ENCODE data around the gene EXOC4.

Gene EXOC4

GRCh38 chr7:133769668-133770067 is 516.8 kb downstream of the EXOC4 start:
- Histone ChIP-seq H3K4me1 (ENCODE audit: control insufficient read depth, insufficient read depth, low read length) (no peaks in the 10 kb centered on the region), H3K9me3 (ENCODE audit: control insufficient read depth, insufficient read depth, low read depth, low read length) (no peaks in the 10 kb centered on the region), H3K36me3 (ENCODE audit: control insufficient read depth in 2 of 2, insufficient read depth in 1 of 2, low read length in 2 of 2) (no peaks in the 10 kb centered on the region), H3K4me3 (ENCODE audit: low read depth, low read length) (no peak overlapping the region), H3K27ac (ENCODE audit: extremely low read depth, low read depth, low read length) (no peak overlapping the region)
- no peak for TF ChIP-seq ZXDB (tag by site-specific recombination; IDR thresholded peaks at IDR 0.05)
- no peak for TF ChIP-seq ZNF335 (tag by site-specific recombination; conservative IDR thresholded peaks at IDR 0.05)
- TF ChIP-seq, protein P1, sequence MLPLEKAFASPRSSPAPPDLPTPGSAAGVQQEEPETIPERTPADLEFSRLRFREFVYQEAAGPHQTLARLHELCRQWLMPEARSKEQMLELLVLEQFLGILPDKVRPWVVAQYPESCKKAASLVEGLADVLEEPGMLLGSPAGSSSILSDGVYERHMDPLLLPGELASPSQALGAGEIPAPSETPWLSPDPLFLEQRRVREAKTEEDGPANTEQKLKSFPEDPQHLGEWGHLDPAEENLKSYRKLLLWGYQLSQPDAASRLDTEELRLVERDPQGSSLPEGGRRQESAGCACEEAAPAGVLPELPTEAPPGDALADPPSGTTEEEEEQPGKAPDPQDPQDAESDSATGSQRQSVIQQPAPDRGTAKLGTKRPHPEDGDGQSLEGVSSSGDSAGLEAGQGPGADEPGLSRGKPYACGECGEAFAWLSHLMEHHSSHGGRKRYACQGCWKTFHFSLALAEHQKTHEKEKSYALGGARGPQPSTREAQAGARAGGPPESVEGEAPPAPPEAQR (tag by site-specific recombination; IDR thresholded peaks at IDR 0.05): no peak
- TF ChIP-seq ZBTB21 (tag by site-specific recombination; IDR thresholded peaks at IDR 0.05): no peak
- TF ChIP-seq ZNF341 (tag by site-specific recombination; IDR thresholded peaks at IDR 0.05; ENCODE audit: low read depth): no peak
- no peak for TF ChIP-seq SETDB1 (IDR thresholded peaks at IDR 0.05; ENCODE audit: insufficient read length, low read length)
- no peak for TF ChIP-seq ZNF366 (tag by site-specific recombination; conservative IDR thresholded peaks at IDR 0.05)
- no peak for TF ChIP-seq ZFP3 (tag by site-specific recombination; IDR thresholded peaks at IDR 0.05; ENCODE audit: low read depth)
- no peak for TF ChIP-seq ZNF2 (tag by site-specific recombination; IDR thresholded peaks at IDR 0.05)
- no peak for TF ChIP-seq PRDM6 (tag by site-specific recombination; IDR thresholded peaks at IDR 0.05)
- TF ChIP-seq HOXD13 (CRISPR knock-in tag; IDR thresholded peaks at IDR 0.05; ENCODE audit: borderline replicate concordance): no peak
- TF ChIP-seq ZEB2 (tag by site-specific recombination; IDR thresholded peaks at IDR 0.05): no peak
- TF ChIP-seq IKZF3 (tag by site-specific recombination; IDR thresholded peaks at IDR 0.05): no peak
- TF ChIP-seq ZNF843 (tag by site-specific recombination; IDR thresholded peaks at IDR 0.05): no peak
- TF ChIP-seq ZNF23 (tag by site-specific recombination; IDR thresholded peaks at IDR 0.05; ENCODE audit: borderline replicate concordance): no peak
- TF ChIP-seq ZNF658 (tag by site-specific recombination; IDR thresholded peaks at IDR 0.05): no peak
- TF ChIP-seq ZBTB44 (tag by site-specific recombination; IDR thresholded peaks at IDR 0.05): no peak
- TF ChIP-seq RBAK (tag by site-specific recombination; IDR thresholded peaks at IDR 0.05): no peak
- no peak for TF ChIP-seq ZNF548 (tag by site-specific recombination; IDR thresholded peaks at IDR 0.05)
- TF ChIP-seq, protein P2, sequence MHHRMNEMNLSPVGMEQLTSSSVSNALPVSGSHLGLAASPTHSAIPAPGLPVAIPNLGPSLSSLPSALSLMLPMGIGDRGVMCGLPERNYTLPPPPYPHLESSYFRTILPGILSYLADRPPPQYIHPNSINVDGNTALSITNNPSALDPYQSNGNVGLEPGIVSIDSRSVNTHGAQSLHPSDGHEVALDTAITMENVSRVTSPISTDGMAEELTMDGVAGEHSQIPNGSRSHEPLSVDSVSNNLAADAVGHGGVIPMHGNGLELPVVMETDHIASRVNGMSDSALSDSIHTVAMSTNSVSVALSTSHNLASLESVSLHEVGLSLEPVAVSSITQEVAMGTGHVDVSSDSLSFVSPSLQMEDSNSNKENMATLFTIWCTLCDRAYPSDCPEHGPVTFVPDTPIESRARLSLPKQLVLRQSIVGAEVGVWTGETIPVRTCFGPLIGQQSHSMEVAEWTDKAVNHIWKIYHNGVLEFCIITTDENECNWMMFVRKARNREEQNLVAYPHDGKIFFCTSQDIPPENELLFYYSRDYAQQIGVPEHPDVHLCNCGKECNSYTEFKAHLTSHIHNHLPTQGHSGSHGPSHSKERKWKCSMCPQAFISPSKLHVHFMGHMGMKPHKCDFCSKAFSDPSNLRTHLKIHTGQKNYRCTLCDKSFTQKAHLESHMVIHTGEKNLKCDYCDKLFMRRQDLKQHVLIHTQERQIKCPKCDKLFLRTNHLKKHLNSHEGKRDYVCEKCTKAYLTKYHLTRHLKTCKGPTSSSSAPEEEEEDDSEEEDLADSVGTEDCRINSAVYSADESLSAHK (tag by site-specific recombination; IDR thresholded peaks at IDR 0.05): no peak
- CTCF ChIA-PET: no interaction called here
- POLR2A ChIA-PET: no interaction called here
